Type B pancreatic cell (in vitro differentiated cells): ENCODE results near the gene ARPC5L. TPM values are rescaled to one million over a fixed set of nuclear protein-coding genes. Genes with fewer than 3 reads are reported as not detected.
A peak's percentile ranks its signal among the peaks of the same experiment; 100 is the strongest.

Source experiments
- DNase-seq: peaks from one replicate; pipeline ENCODE4 v3.0.0; 2021; ENCODE audit warnings: mixed read lengths; ENCODE audit not compliant: unreplicated experiment; ENCODE audit errors: extremely low spot score
- H3K27ac Mint-ChIP-seq: 2 replicates; pipeline ENCODE4 v1.8.0; 2021; ENCODE audit warnings: mild to moderate bottlenecking, mixed read lengths
- H3K27me3 Mint-ChIP-seq: 2 replicates; pipeline ENCODE4 v1.8.0; 2021; ENCODE audit warnings: mixed read lengths
- H3K36me3 Mint-ChIP-seq: 2 replicates; pipeline ENCODE4 v1.8.0; 2021; ENCODE audit warnings: mixed read lengths
- H3K4me1 Mint-ChIP-seq: one replicate; pipeline ENCODE4 v1.8.0; 2021; ENCODE audit warnings: mixed read lengths; ENCODE audit not compliant: unreplicated experiment
- H3K4me3 Mint-ChIP-seq: 2 replicates; pipeline ENCODE4 v1.8.0; 2021; ENCODE audit warnings: mild to moderate bottlenecking, mixed read lengths
- H3K9me3 Mint-ChIP-seq: 2 replicates; pipeline ENCODE4 v1.8.0; 2021; ENCODE audit warnings: mixed read lengths
- total RNA-seq: library from RNA; stranded (reverse); gene quantifications from 2 replicates; pipeline ENCODE4 v1.2.1, GENCODE V29; 2021; ENCODE audit warnings: low replicate concordance
- TF ChIP-seq, protein P1 (sequence below): fragments of 200-600 bp; sonication (generic); conservative IDR thresholded peaks from 2 replicates; pipeline ENCODE4 v1.5.0; 2021; ENCODE audit warnings: antibody characterized with exemption, mild to moderate bottlenecking

Gene ARPC5L
- total RNA-seq, 1 donor from 2014 or later, result 37.9 TPM

DNA sequence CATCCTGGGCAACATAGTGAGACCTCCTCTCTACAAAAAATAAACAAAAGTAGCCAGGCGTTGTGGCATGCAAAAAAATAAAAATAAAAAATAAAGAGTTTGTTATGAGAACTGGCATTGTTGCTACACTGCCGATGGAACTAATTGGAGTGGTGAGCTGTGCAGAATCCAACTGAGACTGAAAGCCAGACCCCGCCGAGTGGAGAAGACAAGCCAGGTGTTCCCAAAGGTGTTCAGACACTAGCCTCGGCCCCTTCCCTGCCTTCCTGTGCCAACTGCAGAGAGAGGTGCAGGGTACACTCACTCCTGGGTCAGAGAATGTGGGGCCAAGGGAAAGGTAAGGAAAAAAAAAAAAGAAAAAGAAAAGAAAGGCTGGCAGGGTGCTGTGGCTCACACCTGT lies 46.3 kb upstream of the ARPC5L start:
- H3K4me1 Mint-ChIP-seq, result peaks cover 20% of the 10 kb centered on the region
- no peak overlapping the region for H3K27ac Mint-ChIP-seq

DNA sequence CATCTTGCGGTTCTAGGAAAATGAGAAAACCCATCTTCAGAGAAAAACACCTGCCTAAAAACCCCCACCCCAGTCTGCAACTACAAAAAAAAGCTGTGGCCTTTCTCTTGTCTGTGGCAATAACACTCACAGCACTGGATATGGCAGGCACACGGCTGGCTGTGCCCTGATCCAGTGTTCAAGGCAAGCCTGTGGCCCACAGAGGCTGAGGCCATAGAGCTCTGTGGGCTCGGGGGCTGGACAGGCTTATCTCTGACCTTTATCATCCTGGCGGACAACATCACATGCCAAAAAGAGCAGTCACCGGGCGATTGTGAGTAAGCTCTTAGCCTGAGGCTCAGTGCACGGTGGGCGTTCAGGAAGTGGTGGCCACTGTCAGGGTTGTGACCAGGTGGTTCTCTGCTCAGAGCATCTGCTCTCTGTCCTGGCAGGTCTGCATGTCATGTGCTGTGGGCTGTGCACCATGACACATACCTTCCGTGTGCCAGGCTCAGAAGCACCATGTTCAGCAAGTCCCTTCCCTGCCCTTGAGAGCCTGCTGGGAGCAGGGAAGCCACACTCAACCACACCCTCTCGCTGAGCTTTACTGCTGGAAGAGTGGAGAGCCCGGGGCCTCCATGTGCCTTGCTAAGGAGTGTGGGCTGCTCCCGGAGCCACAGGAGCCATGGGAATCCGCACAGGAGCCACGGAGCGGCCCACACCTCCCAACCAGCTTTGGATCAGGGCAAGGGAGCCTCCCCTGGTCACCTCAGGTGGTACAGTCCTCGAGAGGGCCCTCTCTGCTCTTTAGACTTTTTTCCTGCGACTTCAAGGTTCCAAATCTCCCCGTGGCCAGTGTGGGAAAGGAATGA lies 43.3 kb upstream of the ARPC5L start:
- no peaks in the 10 kb centered on the region for H3K27me3 Mint-ChIP-seq
- no peaks in the 10 kb centered on the region for H3K36me3 Mint-ChIP-seq
- peak overlapping the region; percentile 77 for H3K27ac Mint-ChIP-seq
- no peaks in the 10 kb centered on the region for H3K9me3 Mint-ChIP-seq
- H3K4me1 Mint-ChIP-seq, result peaks cover 14% of the 10 kb centered on the region
- DNase-seq, result no peak
- TF ChIP-seq, protein P1, sequence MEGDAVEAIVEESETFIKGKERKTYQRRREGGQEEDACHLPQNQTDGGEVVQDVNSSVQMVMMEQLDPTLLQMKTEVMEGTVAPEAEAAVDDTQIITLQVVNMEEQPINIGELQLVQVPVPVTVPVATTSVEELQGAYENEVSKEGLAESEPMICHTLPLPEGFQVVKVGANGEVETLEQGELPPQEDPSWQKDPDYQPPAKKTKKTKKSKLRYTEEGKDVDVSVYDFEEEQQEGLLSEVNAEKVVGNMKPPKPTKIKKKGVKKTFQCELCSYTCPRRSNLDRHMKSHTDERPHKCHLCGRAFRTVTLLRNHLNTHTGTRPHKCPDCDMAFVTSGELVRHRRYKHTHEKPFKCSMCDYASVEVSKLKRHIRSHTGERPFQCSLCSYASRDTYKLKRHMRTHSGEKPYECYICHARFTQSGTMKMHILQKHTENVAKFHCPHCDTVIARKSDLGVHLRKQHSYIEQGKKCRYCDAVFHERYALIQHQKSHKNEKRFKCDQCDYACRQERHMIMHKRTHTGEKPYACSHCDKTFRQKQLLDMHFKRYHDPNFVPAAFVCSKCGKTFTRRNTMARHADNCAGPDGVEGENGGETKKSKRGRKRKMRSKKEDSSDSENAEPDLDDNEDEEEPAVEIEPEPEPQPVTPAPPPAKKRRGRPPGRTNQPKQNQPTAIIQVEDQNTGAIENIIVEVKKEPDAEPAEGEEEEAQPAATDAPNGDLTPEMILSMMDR, result no peak
- H3K4me3 Mint-ChIP-seq, result no peak overlapping the region

More for the DNA sequence above, 46.3 kb upstream of the ARPC5L start:
- TF ChIP-seq, protein P1, result no peak
- DNase-seq, result no peak
- Mint-ChIP-seq H3K27me3 (no peaks in the 10 kb centered on the region), H3K4me3 (no peak overlapping the region), H3K9me3 (no peaks in the 10 kb centered on the region), H3K36me3 (no peaks in the 10 kb centered on the region)

DNA sequence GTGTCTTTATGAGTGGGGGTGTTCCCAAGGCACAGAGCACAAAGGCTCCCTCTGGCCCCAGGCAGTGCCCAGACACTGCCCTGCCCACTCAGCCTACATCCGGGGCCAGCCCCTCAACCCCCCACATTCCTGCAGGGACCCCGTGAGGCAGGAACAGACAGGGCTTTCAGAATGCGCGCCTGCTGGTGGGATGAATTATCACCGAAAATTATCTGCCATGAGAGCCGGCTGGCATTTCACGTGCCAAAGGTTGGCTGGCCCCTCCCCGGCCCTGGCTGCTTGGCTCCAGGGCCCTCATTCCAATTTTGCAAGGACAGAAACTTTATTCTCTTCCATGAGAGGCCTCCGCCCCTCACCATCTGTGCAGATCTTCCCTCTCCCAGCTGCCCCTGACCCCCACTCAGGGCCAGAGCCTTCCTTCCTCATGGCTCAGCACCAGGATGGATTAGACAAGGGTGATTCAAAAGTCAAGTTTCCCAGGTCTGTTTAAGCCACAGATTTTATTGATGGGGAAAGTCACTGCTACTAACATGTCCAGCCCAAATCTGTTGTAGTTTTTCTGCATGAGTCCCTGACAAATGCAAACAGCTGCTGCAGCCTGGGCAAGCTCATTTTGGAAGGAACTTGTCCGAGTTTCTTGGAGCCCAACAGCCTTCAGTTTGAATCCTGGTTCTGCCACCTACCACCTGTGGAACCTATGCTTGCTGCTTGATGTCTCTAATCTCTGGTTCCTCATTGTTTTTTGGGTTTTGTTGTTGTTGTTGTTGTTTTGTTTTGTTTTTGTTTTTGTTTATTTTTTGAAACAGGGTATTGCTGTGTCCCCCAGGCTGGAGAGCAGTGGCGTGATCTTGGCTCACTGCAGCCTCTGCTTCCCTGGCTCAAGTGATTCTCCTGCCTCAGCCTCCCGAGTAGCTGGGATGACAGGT lies 41.0 kb upstream of the ARPC5L start:
- H3K27ac Mint-ChIP-seq, result no peak overlapping the region
- no peaks in the 10 kb centered on the region for H3K27me3 Mint-ChIP-seq
- TF ChIP-seq, protein P1, result no peak
- no peak overlapping the region for H3K4me3 Mint-ChIP-seq
- H3K4me1 Mint-ChIP-seq, result peaks cover 14% of the 10 kb centered on the region
- no peak for DNase-seq
- no peaks in the 10 kb centered on the region for H3K9me3 Mint-ChIP-seq
- H3K36me3 Mint-ChIP-seq, result no peaks in the 10 kb centered on the region

DNA sequence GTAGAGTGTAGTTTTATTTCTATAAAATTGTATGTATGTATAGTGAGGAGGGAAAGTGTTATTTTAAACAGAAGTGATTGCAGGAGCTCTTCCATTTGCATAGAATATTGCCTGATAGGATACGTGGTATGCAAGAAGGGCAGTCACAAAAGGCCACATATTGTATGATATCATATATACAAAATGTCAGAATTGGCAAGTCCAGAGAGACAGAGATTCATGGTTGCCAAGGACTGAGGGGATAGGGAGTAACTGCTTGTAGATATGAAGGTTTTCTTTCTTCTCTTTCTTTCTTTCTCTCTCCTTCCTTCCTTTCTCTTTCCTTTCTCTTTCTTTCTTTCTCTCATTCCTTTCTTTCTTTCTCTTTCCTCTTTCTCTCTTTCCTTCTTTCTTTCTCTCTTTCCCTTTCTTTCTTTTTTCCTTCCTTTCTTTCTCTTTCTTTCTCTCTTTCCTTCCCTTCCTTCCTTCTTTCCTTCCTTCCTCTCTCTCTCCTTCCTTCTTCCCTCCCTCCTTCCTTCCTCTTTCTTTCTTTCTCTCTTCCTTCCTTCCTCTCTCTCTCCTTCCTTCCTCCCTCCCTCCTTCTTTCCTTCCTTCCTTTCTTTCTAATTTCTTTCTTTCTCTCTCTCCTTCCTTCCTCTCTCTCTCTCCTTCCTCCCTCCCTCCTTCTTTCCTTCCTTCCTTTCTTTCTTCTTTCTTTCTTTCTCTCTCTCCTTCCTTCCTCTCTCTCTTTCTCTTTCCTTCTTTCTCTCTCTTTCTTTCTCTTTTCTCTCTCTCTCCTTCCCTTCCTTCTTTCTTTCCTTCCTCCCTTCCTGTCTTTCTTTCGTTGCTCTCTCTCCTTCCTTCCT lies 33.2 kb upstream of the ARPC5L start:
- TF ChIP-seq, protein P1, result no peak
- no peaks in the 10 kb centered on the region for H3K27me3 Mint-ChIP-seq
- DNase-seq, result no peak
- no peak overlapping the region for H3K4me3 Mint-ChIP-seq
- H3K27ac Mint-ChIP-seq, result no peak overlapping the region
- H3K9me3 Mint-ChIP-seq, result no peaks in the 10 kb centered on the region
- H3K4me1 Mint-ChIP-seq, result no peaks in the 10 kb centered on the region
- H3K36me3 Mint-ChIP-seq, result no peaks in the 10 kb centered on the region

DNA sequence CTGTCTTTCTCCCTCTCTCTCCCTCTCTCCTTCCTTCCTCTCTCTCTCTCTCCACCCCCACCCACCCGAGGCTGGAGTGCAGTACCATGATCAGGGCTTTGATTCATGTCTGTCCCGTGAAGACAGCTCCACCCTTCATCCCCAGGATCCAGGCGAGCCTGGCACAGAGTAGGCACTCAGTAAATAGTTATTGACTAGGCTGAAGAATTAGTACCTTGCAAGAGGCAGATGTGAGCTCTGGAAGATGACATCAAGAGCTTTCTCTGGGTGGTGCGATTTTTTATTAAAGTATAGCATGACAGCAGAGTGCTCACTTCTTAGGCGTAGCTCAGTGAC lies 32.6 kb upstream of the ARPC5L start:
- TF ChIP-seq, protein P1, result no peak
- Mint-ChIP-seq H3K4me3 (no peak overlapping the region), H3K27me3 (no peaks in the 10 kb centered on the region), H3K4me1 (peaks cover 2% of the 10 kb centered on the region), H3K27ac (no peak overlapping the region), H3K9me3 (no peaks in the 10 kb centered on the region), H3K36me3 (no peaks in the 10 kb centered on the region)
- no peak for DNase-seq
